Ovary (tissue), 9 donors: ENCODE measurements around the gene GPC6. TPM values are rescaled to one million over a fixed set of nuclear protein-coding genes. Genes with fewer than 3 reads are reported as not detected.

Experiments used
- DNase-seq, 5 donors: peaks; one replicate each; pipeline ENCODE4 v3.0.0-alpha.2; 2019 to 2020
- H3K27ac ChIP-seq, 2 donors: fragments of 200-600 bp; one replicate each; pipeline versions ENCODE4 v1.5.1 to v1.8.0; 2019 to 2022
- H3K27me3 ChIP-seq: fragments of 200-600 bp; one replicate; pipeline ENCODE4 v1.8.0; 2022
- H3K36me3 ChIP-seq: fragments of 200-600 bp; sonication (generic); one replicate; pipeline ENCODE4 v1.5.1; 2019
- H3K4me1 ChIP-seq: one replicate; pipeline ENCODE4 v1.8.1; 2013; ENCODE audit warnings: mild to moderate bottlenecking, moderate library complexity; ENCODE audit not compliant: insufficient read depth
- H3K4me3 ChIP-seq: fragments of 200-600 bp; sonication (generic); one replicate; pipeline ENCODE4 v1.5.1; 2017
- H3K9me3 ChIP-seq, 2 donors: fragments of 200-600 bp in 1 of 2; sonication (generic) in 1 of 2; one replicate each; pipeline versions ENCODE4 v1.5.1 to v1.8.1; 2013 to 2019; ENCODE audit warnings: mild to moderate bottlenecking in 1 of 2, moderate library complexity in 1 of 2
- EP300 ChIP-seq: sonication (generic); formaldehyde crosslinking; IDR thresholded peaks from one replicate; pipeline ENCODE4 v1.6.1; 2017; ENCODE audit warnings: antibody characterized with exemption
- POLR2A ChIP-seq: fragments of 450-650 bp; IDR thresholded peaks from one replicate; pipeline ENCODE4 v1.6.1; 2017; ENCODE audit warnings: antibody characterized with exemption, mild to moderate bottlenecking, moderate library complexity
- WGBS, 3 donors: extraction: QIAGEN DNeasy Blood & Tissue Kit in 1 of 3; methylation state at CpG; one replicate each; pipeline versions ENCODE4 v1.1.5 to v1.1.7; 2013 to 2017; 5-methylcytosine and 5-hydroxymethylcytosine counted together
- intact Hi-C, 4 donors: fragments of 100-400 bp; cut with DNase I; formaldehyde crosslinking; loops; one replicate each; pipeline versions ENCODE4 v1.11.0 to v1.15.1; 2022 to 2023
- polyA plus RNA-seq, 2 donors: library from polyadenylated mRNA; stranded (reverse); fragments of 200-250 nt in 1 of 2; fragments of 350-450 nt in 1 of 2; fragmentation: Illumina TruSeq in 1 of 2; extraction: RNeasy Lipid Tissue Mini Kit (QIAGEN cat#74804) in 1 of 2; gene quantifications; one replicate each; pipeline ENCODE4 v1.2.3, GENCODE V29; 2013 to 2014
- total RNA-seq, 7 donors: library from RNA; depleted of rRNA in 2 of 7; stranded (reverse); fragments of >200 nt in 2 of 7; fragmentation: NEBNext Ultra II Directional in 3 of 7; extraction: Animal tissue kit (Norgen Biotek cat#: 25700) in 3 of 7; gene quantifications; one replicate each; pipeline versions ENCODE4 v1.1.0 to v1.2.4, GENCODE V29; 2016 to 2023
- TF ChIP-seq, protein P1 (sequence below), 3 donors: fragments of 450-650 bp in 2 of 3; fragments of 200-600 bp in 1 of 3; IDR thresholded peaks; one replicate each; pipeline versions ENCODE4 v1.5.1 to v1.8.0; 2016 to 2022; ENCODE audit warnings: antibody characterized with exemption in 3 of 3, mild to moderate bottlenecking in 1 of 3
- donor health status: DM: no; HTN: no; CAD: no; lungs with moderate emphysema.
- donor health status: DM: no; HTN: no; CAD: no.
- donor health status: Bipolar disorder and iron deficiency.
- donor health status: DM: yes; HTN: yes; CAD: no.
- donor health status: DM: no; HTN: no; CAD: no.
- donor health status: DM: yes; HTN: yes; CAD: no.

Gene GPC6
- total and polyA plus RNA-seq, 9 donors, result 4.3 to 22.3 (median 17.9) TPM

DNA sequence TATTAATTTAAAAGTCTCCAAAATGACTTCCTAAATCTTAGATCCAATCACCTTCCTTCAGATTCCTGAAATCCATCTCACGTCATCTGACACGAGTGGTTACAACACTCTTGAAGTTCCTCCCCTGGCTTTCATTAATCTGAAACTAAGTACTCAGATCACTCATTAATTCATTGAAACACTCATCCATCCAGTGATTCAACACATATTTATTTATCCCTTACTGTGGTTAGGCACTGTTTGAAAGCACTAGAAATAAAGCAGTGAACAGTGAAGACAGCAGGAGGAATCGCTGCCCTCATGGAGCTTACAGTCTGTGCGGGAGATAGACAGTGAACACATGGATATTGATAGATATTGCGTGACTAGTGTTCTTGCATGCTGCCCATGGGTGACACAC is 780.5 kb downstream of the GPC6 start:
- intact Hi-C loops, result no loop called here
- no peak for DNase-seq
- Histone ChIP-seq H3K27ac (no peak overlapping the region), H3K36me3 (no peaks in the 10 kb centered on the region), H3K4me3 (no peak overlapping the region), H3K4me1 (no peaks in the 10 kb centered on the region), H3K27me3 (no peaks in the 10 kb centered on the region), H3K9me3 (no peaks in the 10 kb centered on the region)
- TF ChIP-seq EP300, result no peak
- TF ChIP-seq, protein P1, sequence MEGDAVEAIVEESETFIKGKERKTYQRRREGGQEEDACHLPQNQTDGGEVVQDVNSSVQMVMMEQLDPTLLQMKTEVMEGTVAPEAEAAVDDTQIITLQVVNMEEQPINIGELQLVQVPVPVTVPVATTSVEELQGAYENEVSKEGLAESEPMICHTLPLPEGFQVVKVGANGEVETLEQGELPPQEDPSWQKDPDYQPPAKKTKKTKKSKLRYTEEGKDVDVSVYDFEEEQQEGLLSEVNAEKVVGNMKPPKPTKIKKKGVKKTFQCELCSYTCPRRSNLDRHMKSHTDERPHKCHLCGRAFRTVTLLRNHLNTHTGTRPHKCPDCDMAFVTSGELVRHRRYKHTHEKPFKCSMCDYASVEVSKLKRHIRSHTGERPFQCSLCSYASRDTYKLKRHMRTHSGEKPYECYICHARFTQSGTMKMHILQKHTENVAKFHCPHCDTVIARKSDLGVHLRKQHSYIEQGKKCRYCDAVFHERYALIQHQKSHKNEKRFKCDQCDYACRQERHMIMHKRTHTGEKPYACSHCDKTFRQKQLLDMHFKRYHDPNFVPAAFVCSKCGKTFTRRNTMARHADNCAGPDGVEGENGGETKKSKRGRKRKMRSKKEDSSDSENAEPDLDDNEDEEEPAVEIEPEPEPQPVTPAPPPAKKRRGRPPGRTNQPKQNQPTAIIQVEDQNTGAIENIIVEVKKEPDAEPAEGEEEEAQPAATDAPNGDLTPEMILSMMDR (IDR thresholded peaks at IDR 0.05), result no peak
- no peak for TF ChIP-seq POLR2A
- WGBS, 3 donors, result 95 to 97% (median 95%) methylated on average over 5 of the region's 5 CpGs

DNA sequence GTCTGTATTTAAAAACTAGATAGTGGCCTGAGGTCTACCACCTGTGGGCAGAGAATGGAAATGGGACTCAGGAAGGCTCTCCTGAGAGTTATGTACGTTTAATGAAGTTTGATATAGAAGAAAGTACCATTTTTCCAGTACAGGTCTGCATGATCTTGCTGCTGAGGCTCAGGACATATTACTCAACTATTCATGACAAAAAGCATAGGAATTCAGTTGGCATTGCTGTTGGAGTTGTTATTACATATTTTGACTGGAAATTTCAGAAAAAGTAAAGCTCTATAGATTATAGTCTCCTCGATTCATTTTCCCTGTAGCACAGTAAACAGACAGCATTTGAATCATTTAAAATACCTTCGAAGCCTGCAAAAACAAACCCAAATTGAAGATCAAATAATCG is 783.1 kb downstream of the GPC6 start:
- Histone ChIP-seq H3K4me1 (no peaks in the 10 kb centered on the region), H3K36me3 (no peaks in the 10 kb centered on the region), H3K4me3 (no peak overlapping the region), H3K27ac (no peak overlapping the region), H3K9me3 (no peaks in the 10 kb centered on the region), H3K27me3 (no peaks in the 10 kb centered on the region)
- intact Hi-C loops, result no loop called here
- TF ChIP-seq POLR2A, result no peak
- no peak for TF ChIP-seq EP300
- TF ChIP-seq, protein P1 (IDR thresholded peaks at IDR 0.05), result no peak
- WGBS, 3 donors, result 48 to 66% (median 49%) methylated on average over 4 of the region's 4 CpGs
- DNase-seq, result no peak

DNA sequence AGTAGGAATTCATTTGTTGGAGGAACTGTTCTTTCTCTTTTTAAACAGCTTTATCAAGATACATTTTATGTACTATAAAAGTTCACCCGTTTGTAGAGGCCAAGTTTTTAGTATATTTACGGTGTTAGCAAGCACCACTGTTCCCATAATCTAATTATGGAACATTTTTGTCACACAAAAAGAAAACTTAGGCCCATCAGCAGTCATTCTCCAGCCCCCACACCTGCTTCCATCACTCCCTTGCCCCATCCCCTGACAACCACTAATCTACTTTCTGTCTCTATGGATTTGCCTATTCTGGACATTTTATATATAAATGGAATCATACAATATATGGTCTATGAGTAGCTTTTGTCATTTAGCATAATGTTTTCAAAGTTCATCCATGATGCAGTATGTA is 787.9 kb downstream of the GPC6 start:
- no peak for DNase-seq
- H3K4me1 ChIP-seq, result no peaks in the 10 kb centered on the region
- TF ChIP-seq POLR2A (no peak), EP300 (no peak)
- TF ChIP-seq, protein P1 (IDR thresholded peaks at IDR 0.05), result no peak
- no peaks in the 10 kb centered on the region for H3K36me3 ChIP-seq
- no peaks in the 10 kb centered on the region for H3K27me3 ChIP-seq
- intact Hi-C loops, result no loop called here
- 73 to 79% (median 74%) methylated on average over 2 of the region's 2 CpGs for WGBS, 3 donors
- no peak overlapping the region for H3K4me3 ChIP-seq
- no peak overlapping the region for H3K27ac ChIP-seq
- H3K9me3 ChIP-seq, result no peaks in the 10 kb centered on the region

DNA sequence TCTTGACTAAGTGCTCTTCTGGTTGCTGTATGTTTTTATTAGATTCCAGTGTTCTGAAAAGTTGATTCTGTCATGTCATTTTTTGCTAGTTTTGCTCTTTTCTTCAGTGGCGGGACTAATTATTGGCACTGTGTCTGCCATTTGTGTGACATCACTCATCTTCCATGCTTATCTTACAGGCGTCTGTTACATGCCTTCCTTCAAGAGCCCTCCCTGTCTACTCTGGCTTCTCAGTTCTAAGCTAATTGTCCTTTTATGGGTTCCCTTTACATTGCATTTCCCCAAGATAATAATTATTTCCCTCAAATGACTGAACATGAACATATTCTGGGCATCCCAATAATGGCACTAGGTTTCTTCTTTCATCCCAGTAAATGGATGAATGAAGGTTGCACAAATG is 793.8 kb downstream of the GPC6 start:
- Histone ChIP-seq H3K36me3 (no peaks in the 10 kb centered on the region), H3K9me3 (no peaks in the 10 kb centered on the region), H3K4me1 (no peaks in the 10 kb centered on the region), H3K4me3 (no peak overlapping the region), H3K27ac (no peak overlapping the region), H3K27me3 (no peaks in the 10 kb centered on the region)
- intact Hi-C loops, result no loop called here
- TF ChIP-seq POLR2A, result no peak
- no peak for TF ChIP-seq EP300
- TF ChIP-seq, protein P1 (IDR thresholded peaks at IDR 0.05), result no peak
- WGBS, 3 donors, result 87 to 91% (median 88%) methylated on average over 2 of the region's 2 CpGs
- DNase-seq, result no peak

DNA sequence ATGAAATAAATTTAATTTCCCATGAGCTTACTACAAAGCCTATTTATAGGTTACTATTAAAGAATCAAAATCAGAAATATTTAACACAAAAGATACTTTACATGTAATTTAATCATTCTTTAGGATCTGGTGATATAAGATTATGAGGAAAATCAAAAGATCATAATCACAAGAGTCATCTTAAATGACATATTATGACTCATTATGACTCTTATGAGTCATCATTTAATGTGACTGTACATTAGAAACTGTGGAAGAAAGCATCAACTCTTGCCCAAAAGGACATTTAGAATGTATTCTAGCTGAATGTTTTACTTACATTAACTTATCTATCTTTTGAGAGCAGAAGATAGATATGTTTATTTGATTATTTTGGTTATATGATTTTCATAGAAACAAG is 794.2 kb downstream of the GPC6 start:
- TF ChIP-seq, protein P1 (IDR thresholded peaks at IDR 0.05), result no peak
- TF ChIP-seq EP300 (no peak), POLR2A (no peak)

More for the DNA sequence above, 794.2 kb downstream of the GPC6 start:
- Histone ChIP-seq H3K4me3 (no peak overlapping the region), H3K27ac (no peak overlapping the region), H3K9me3 (no peaks in the 10 kb centered on the region), H3K4me1 (no peaks in the 10 kb centered on the region), H3K27me3 (no peaks in the 10 kb centered on the region), H3K36me3 (no peaks in the 10 kb centered on the region)
- DNase-seq, result no peak
- intact Hi-C loops, result no loop called here
